HG03457 (cell line): ENCODE measurements around the gene PRKAG2.

Experiments used
- ATAC-seq: cut with Tn5 transposase; IDR thresholded peaks from one replicate; pipeline ENCODE4 v1.9.1; 2021; ENCODE audit warnings: moderate number of reproducible peaks; ENCODE audit not compliant: unreplicated experiment

Gene PRKAG2

DNA sequence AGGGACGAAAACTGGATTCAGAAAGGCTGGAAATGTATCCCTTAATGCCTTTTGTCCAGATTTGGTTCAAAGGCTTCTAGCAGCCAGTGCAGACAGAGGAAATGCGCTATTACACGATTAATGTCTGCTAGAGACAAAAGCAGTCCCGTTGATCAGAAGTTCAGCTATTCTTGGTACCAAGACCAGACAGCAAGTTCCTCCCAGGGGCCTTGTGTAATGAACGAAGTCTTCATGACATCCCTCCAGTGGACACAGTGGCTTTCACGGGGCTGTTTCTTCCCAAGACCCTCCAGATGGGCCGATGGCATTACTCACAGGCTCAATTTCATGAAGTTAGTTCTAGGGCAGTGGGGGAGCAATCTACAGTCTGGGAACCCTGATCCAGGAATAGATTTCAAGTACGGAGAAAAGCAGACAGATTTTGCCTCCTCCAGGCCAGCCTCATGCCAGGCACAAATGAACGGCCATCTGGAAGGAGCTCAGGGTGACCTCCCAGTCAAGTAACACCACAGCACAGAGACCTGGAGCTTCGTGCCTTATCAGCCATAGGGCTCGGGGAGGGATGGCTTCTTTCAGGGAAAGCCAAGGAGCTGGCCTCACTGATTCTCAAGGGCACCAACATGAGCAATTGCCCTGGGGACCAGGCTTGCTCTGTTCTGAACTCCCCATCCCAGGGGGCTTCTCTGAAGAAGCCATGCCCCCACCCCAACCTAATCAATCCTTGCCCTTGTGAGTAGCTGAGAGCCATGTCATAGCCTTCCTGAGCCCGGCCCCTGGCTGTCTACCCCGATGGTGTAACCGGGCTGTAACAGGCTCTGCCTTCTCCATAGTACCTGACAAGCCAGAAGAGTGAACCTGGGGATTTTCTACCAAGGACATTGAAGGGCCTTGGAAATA, 101.1 kb downstream of the PRKAG2 start:
- no peak for ATAC-seq

DNA sequence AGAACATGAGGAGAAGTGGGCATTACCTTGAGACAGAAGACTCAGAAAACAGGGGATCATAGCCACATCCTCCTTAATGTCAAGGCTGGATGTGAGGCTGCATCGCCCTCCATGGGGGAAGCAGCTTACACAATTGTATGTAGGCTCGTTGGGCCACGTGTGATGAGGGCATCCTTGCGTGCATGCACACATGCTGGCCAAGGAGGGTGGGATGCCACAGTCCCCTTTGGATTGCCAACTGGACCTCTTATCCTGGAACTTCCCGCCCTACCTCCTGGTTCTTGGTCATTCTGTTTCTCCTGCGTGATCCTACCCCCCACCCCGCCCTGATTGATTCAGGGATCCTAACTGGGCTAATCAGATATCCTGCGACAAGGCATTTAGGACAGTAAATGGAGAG, 102.0 kb downstream of the PRKAG2 start:
- no peak for ATAC-seq

- no peak for ATAC-seq
Measured at GRCh38 chr7:151773797-151774196, 103.1 kb downstream of the PRKAG2 start.

GRCh38 chr7:151770232-151770631, 106.7 kb downstream of the PRKAG2 start:
- ATAC-seq = no peak

GRCh38 chr7:151769188-151769821, 107.6 kb downstream of the PRKAG2 start:
- ATAC-seq = no peak

GRCh38 chr7:151768805-151769187, 108.1 kb downstream of the PRKAG2 start:
- no peak for ATAC-seq

DNA sequence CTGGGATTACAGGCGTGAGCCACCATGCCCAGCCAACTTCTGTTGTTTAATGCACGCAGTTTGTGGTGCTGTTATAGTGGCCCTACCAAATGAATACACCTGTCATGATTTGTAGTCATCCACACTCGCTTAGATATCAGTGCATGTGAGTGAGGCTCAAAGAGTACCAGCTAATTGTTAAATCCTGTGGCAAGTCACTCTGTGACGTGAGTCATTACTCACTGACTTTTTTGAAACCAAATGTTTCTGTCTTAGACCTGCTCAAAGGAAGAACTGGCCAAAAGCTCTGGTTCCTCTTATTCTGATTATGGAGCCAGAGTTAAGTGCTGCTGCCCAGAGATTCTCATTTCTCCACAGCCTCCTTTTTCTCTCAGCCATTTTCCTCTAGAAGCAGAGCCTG, 109.4 kb downstream of the PRKAG2 start:
- ATAC-seq = no peak

DNA sequence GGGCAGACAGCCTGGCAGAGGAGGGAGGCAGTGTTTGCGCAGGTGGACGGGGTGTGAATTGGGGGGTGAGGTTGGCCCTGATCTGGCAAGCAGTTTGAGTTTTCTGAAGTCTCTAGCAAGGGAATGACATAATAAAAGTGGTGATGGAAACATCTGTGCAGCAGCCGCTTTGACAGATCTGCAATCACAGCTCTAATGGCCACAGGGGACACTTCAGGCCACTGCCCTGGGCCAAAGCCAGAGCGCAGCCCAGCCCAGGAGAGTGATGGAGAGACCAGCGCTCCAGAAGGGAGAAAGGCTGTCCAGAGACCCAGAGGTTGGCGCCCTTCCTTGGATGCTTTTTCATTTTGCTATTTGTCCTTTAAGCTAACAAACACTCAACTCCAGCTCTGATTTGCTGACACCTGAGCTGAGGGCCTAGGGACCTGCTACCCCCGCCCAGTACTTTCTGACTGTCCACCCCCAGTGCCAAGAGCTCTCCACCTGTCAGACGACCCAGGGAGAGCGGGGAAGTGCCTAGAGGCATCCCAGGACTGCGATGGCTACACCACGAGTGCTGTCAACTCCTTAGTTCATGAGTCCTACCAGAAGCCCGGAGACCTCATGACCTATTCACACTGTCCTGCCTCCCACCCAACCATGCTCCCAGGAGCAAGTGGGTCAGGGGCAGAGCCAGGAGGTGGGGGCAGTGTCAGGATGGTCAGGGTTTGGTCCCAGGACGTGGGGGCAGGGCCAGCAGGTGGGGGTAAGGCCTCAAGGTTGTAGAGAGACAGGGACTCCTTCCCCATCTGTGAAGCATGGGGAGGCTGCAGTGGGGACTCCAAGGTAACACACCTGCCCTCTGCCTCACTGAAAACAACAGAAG, 112.6 kb downstream of the PRKAG2 start:
- no peak for ATAC-seq

- no peak for ATAC-seq
Measured at GRCh38 chr7:151763420-151763984, 113.4 kb downstream of the PRKAG2 start.

GRCh38 chr7:151762583-151763245, 114.2 kb downstream of the PRKAG2 start:
- no peak for ATAC-seq

DNA sequence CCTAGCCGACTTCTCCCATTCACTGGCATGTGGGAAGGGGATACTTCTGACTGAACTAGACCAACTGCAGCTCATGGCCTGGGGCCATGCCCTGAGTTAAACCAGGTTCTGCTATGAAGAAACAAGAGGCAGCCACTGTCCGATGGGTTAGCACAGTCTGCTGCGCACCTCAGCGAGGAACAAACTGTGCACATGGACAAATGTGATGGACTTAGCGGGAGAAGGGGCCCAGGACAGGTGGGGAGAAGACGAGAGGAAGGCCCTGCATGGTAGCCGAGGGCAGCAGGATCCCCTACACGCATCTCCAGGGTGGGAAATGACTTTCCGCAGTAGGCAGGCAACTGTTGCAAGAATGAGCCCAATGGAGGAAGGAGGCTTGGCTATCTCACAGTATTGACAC, 115.0 kb downstream of the PRKAG2 start:
- no peak for ATAC-seq

GRCh38 chr7:151761231-151761630, 115.7 kb downstream of the PRKAG2 start:
- no peak for ATAC-seq

GRCh38 chr7:151759591-151760042, 117.3 kb downstream of the PRKAG2 start:
- no peak for ATAC-seq

DNA sequence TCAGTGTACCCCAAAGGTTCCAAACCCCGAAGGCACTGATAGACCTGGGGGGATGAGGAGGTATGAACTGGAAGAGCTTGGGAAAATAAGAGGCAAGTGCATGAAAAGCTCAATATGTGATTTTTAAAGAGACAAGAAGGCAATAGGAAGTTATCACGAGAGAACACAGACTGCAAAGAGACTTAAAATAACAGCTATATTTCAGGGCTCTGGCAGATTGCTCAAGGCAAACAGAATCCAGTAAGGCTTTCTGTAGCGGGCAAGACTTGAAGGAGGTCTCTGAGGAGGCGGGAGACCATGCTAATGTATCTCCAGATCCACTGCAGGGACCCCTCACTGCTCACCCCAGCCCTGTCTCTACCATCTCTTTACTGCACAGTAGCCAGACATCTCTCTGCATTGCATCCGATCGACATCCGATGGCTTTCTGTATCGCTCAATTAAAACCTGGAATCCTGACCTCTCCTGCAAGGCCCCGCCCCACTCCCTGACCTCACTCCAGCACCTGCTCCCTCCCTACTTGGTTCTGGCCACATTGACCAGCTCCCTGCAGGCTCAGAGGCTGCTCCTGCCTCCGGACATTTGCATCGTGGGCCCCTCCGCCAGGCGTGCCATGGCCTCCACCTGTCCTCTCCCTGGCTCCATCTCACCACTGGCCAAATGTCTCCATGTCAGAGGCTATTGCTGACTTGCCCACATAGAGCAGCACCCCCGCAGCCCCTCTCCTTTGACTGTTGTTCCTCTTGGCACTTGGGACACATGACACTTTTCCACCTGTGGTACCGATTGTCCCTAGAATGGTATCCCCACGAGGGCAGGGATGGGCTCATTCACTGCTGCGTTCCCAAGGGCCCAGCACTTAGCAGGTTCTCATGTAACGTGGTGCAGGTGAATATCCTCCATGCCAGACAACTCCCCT, 118.0 kb downstream of the PRKAG2 start:
- ATAC-seq = no peak

DNA sequence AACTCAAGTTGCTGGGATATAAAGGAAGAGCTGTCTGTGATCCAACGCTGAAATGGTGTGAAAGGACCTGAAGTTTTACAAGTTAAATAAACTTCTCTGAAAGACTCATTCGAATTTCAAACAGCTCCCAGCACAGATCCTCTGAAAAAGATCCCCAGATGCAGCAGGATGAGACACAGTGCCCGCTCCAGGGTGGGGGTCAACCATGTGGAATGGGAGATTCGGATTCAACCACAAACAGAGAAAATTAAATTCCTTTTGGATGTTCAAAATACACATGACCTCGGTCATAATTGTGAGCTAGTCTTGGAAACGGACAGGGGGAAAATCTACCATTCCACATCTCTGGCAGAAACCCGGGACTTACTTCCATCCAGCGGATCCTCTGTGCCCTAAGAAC, 119.6 kb downstream of the PRKAG2 start:
- ATAC-seq = no peak

- ATAC-seq = no peak
Measured at GRCh38 chr7:151756866-151757265, 120.0 kb downstream of the PRKAG2 start.

DNA sequence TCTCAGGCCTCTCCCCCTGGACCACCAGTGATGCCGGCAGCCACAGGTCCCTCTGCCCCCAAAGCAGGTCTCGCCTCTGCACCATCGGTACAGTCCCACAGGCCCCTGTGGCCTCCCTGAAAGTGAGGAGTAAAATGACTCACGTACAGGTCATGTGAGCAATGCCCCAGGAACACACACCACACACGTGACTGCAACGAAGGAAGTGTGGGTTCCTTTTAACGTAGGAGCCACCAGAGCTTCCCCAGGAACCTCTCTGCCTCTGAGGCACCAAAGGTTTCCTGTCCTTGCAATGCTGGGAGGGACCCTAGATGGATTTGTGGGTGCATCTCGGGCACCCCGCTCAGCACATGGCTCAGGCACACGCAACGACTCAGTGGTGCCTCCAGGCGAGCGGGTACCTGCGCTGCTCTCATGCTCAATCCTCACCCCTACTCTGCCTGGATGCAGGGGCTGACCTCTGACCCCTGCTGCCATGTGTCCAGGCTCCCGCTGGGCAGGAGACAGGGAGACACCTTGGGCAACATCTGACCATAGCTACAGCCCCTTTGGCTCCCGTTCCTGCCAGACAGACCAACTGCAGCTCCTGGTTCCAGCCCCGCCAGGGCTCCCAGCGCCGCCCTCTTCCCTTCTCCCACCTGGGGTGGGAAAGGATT, 120.7 kb downstream of the PRKAG2 start:
- ATAC-seq = no peak

- no peak for ATAC-seq
Measured at GRCh38 chr7:151755131-151755801, 121.6 kb downstream of the PRKAG2 start.
